GM18519 (cell line): ENCODE data around the gene ZMYND19.
"Not testable (repeated sequence)": the region's sequence is repeated elsewhere in the genome, so short reads cannot be mapped to it uniquely, and the experiment has no call there.

Experiments
- ATAC-seq: cut with Tn5 transposase; IDR thresholded peaks from one replicate; pipeline ENCODE4 v1.9.1; 2021; ENCODE audit warnings: mild to moderate bottlenecking, moderate library complexity; ENCODE audit not compliant: unreplicated experiment, low FRiP score

Gene ZMYND19

DNA sequence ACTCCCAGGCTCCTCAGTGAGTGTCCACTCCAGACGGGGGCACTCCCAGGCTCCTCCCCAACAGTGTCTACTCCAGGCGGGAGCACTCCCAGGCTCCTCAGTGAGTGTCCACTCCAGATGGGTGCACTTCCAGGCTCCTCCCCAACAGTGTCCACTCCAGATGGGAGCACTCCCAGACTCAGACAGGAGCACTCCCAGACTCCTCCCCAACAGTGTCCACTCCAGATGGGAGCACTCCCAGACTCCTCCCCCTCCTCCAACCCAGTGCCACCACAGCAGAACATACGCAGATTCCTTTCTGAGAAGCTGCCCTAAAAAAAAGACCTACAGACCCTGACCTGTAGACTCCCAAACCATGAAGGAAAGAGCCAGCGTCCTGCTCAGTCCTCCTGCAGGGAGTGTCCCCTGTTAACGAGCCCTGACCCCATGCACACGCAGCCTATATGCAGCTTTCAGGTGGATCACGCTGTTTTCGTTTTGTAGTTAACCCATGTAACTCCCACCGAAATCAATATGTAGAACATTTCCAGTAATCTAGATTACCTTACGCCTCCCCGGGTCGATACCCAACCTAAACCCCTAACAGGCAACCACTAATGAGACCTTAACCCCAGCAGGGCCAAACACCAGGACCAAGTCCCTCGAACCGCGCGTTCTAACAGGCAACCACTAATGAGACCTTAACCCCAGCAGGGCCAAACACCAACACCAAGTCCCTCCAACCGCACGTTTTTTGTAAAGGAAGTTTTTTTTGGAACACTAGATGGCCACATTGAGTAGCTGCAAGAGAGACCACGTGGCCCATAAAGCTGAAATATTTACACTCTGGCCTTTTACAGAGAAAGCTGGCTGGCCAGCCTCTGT, 55.8 kb downstream of the ZMYND19 start:
- ATAC-seq = no peak

- ATAC-seq = not testable (repeated sequence)
Measured at GRCh38 chr9:137532891-137533468, 57.3 kb downstream of the ZMYND19 start.
